Measurements from ENCODE around the gene GASK1A.

GASK1A gene

GRCh38 chr3:43096761-43097160 is 117.7 kb downstream of the GASK1A start:
- Mint-ChIP-seq H3K27ac (peak overlapping the region; percentile 57 to 87 (median 65)), H3K4me1 (peaks cover 58% of the 10 kb centered on the region), H3K27me3 (ENCODE audit: low read depth) (peaks cover 4% of the 10 kb centered on the region), H3K36me3 (ENCODE audit: low read depth) (no peaks in the 10 kb centered on the region), H3K9me3 (no peaks in the 10 kb centered on the region), H3K4me3 (no peak overlapping the region)
- no peak for TF ChIP-seq CTCF (IDR thresholded peaks at IDR 0.05; ENCODE audit: unreplicated experiment in 3 of 3)

GRCh38 chr3:43097400-43098080 is 118.4 kb downstream of the GASK1A start:
- Mint-ChIP-seq H3K4me3 (no peak overlapping the region), H3K36me3 (ENCODE audit: low read depth) (no peaks in the 10 kb centered on the region), H3K27me3 (ENCODE audit: low read depth) (peaks cover 4% of the 10 kb centered on the region), H3K27ac (peak overlapping the region; percentile 14 to 87 (median 65)), H3K4me1 (peaks cover 56% of the 10 kb centered on the region), H3K9me3 (no peaks in the 10 kb centered on the region)
- TF ChIP-seq CTCF (IDR thresholded peaks at IDR 0.05; ENCODE audit: unreplicated experiment in 3 of 3), result no peak

GRCh38 chr3:43098761-43099160 is 119.7 kb downstream of the GASK1A start:
- Mint-ChIP-seq H3K27ac (no peak overlapping the region), H3K36me3 (ENCODE audit: low read depth) (no peaks in the 10 kb centered on the region), H3K4me1 (peaks cover 57% of the 10 kb centered on the region)

GRCh38 chr3:43102773-43103480 is 123.8 kb downstream of the GASK1A start:
- peaks cover 15% of the 10 kb centered on the region for H3K27me3 Mint-ChIP-seq (ENCODE audit: low read depth)
- peak overlapping the region; percentile 33 to 85 (median 84) for H3K27ac Mint-ChIP-seq
- no peaks in the 10 kb centered on the region for H3K9me3 Mint-ChIP-seq
- peak overlapping the region; percentile 33 to 84 (median 76) for H3K4me3 Mint-ChIP-seq
- no peaks in the 10 kb centered on the region for H3K36me3 Mint-ChIP-seq (ENCODE audit: low read depth)
- H3K4me1 Mint-ChIP-seq, result peaks cover 26% of the 10 kb centered on the region
- no peak for TF ChIP-seq CTCF (IDR thresholded peaks at IDR 0.05; ENCODE audit: unreplicated experiment in 3 of 3)

More at GRCh38 chr3:43098761-43099160, 119.7 kb downstream of the GASK1A start:
- H3K9me3 Mint-ChIP-seq, result no peaks in the 10 kb centered on the region
- no peak for TF ChIP-seq CTCF (IDR thresholded peaks at IDR 0.05; ENCODE audit: unreplicated experiment in 3 of 3)
- no peak overlapping the region for H3K4me3 Mint-ChIP-seq
- peaks cover 4% of the 10 kb centered on the region for H3K27me3 Mint-ChIP-seq (ENCODE audit: low read depth)

GRCh38 chr3:43104039-43104438 is 124.9 kb downstream of the GASK1A start:
- no peak overlapping the region for H3K27ac Mint-ChIP-seq
- peaks cover 22% of the 10 kb centered on the region for H3K4me1 Mint-ChIP-seq
- TF ChIP-seq CTCF (IDR thresholded peaks at IDR 0.05; ENCODE audit: unreplicated experiment in 3 of 3), result no peak
- peak overlapping the region; percentile 81 to 89 (median 86) for H3K4me3 Mint-ChIP-seq
- H3K27me3 Mint-ChIP-seq (ENCODE audit: low read depth), result peaks cover 11% of the 10 kb centered on the region
- H3K9me3 Mint-ChIP-seq, result no peaks in the 10 kb centered on the region
- H3K36me3 Mint-ChIP-seq (ENCODE audit: low read depth), result no peaks in the 10 kb centered on the region
